Measurements from ENCODE around the gene DCC.

- no peak for TF ChIP-seq POLR2A (IDR thresholded peaks at IDR 0.05)
- no peak for TF ChIP-seq CTCF (IDR thresholded peaks at IDR 0.05)
- TF ChIP-seq EP300 (IDR thresholded peaks at IDR 0.05; ENCODE audit: low read depth) = no peak
- no peak for TF ChIP-seq POLR2AphosphoS5 (IDR thresholded peaks at IDR 0.05)
Measured at GRCh38 chr18:52496426-52496825, 156.4 kb downstream of the DCC start.

Measured in transverse colon (tissue), 4 donors.